ENCODE results near the gene BDP1.
"Not testable (repeated sequence)": the region's sequence is repeated elsewhere in the genome, so short reads cannot be mapped to it uniquely, and the experiment has no call there.

The BDP1 gene

DNA sequence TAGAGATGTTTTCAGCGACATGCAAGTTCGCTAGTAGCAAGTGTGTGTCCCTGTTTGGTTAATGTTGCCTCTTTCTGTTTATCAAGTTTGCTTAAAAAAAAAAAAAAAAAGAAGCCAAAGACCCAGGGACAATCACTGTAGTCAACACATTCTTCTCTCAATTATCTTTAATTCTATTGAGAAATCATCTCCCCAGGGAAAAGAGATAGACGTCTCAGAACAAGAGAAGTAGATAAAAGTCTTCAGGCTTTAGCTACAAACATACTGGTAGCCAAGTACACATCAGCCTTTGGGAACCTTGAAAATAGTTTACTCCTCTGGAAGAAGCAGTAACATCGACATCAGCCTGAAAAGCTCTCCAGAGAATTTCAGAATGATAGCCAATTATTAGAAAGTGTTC, 11.6 kb upstream of the BDP1 start:
- H3K4me3 ChIP-seq (ENCODE audit: low read length); H3K36me3 ChIP-seq (ENCODE audit: control insufficient read depth, low read depth, low read length); H3K27ac ChIP-seq (ENCODE audit: low read length); H3K4me1 ChIP-seq (ENCODE audit: control insufficient read depth, low read depth, low read length); H3K9ac ChIP-seq (ENCODE audit: low read length); H3K9me3 ChIP-seq (ENCODE audit: control insufficient read depth, low read depth, low read length): not testable (repeated sequence)
- peaks cover 21% of the 10 kb centered on the region for H3K27me3 ChIP-seq (ENCODE audit: control insufficient read depth, insufficient read depth, low read length)

DNA sequence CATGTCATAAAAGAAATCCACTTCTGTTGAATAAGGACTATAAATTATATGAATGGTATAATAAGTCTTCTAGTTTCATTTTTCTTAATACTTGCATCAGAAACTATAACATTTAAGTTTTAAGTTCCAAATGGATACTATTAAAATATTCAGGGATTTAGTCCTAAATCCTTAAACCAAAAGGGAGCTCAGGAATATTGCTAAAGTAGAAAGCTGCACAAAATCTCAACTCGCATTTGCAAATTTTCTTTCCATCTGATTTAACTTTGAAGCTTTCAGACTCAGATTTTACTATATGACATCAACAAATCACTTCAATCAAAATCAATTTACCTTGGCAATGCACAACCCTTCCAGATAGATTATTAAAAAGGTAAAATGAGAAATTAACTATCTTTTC, 10.4 kb upstream of the BDP1 start:
- Histone ChIP-seq H3K27me3 (ENCODE audit: control insufficient read depth, insufficient read depth, low read length) (peaks cover 21% of the 10 kb centered on the region), H3K4me3 (ENCODE audit: low read length) (peak overlapping the region; percentile 35)
- not testable (repeated sequence) for H3K4me1 ChIP-seq (ENCODE audit: control insufficient read depth, low read depth, low read length); H3K9ac ChIP-seq (ENCODE audit: low read length); H3K27ac ChIP-seq (ENCODE audit: low read length); H3K9me3 ChIP-seq (ENCODE audit: control insufficient read depth, low read depth, low read length); H3K36me3 ChIP-seq (ENCODE audit: control insufficient read depth, low read depth, low read length)

DNA sequence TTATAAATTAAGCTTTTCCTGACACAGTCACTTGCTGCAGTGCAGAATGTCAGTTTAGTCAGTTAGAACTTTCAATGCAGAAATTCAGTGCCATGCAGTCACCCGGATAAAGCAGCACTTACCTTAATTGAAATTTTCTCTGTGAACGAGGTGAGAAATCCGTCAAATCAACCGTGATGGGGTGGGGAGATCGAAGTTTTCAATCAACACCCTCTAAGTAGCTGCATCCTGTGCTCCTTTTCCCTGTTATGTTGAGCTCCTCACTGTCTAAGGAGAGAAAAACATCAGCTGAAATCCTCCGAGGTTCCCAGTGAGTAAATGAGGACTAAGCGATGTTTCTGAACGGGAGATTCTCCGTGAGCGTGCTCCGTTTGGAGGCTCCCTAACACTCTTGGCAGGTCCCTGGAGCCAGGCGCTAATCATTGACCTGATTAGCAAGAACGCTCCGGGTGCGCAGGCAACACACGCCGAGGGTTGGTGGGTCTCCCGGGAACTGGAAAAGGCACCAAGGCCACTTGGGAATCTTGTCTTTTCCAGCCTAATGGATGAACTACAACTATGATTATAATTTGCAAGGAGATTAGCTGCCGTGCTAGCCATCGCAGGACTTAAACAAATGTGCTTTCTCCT, 9.8 kb upstream of the BDP1 start:
- Histone ChIP-seq H3K4me3 (ENCODE audit: low read length) (peak overlapping the region; percentile 35), H3K27me3 (ENCODE audit: control insufficient read depth, insufficient read depth, low read length) (peaks cover 21% of the 10 kb centered on the region)
- H3K9me3 ChIP-seq (ENCODE audit: control insufficient read depth, low read depth, low read length); H3K36me3 ChIP-seq (ENCODE audit: control insufficient read depth, low read depth, low read length); H3K4me1 ChIP-seq (ENCODE audit: control insufficient read depth, low read depth, low read length); H3K9ac ChIP-seq (ENCODE audit: low read length); H3K27ac ChIP-seq (ENCODE audit: low read length): not testable (repeated sequence)

DNA sequence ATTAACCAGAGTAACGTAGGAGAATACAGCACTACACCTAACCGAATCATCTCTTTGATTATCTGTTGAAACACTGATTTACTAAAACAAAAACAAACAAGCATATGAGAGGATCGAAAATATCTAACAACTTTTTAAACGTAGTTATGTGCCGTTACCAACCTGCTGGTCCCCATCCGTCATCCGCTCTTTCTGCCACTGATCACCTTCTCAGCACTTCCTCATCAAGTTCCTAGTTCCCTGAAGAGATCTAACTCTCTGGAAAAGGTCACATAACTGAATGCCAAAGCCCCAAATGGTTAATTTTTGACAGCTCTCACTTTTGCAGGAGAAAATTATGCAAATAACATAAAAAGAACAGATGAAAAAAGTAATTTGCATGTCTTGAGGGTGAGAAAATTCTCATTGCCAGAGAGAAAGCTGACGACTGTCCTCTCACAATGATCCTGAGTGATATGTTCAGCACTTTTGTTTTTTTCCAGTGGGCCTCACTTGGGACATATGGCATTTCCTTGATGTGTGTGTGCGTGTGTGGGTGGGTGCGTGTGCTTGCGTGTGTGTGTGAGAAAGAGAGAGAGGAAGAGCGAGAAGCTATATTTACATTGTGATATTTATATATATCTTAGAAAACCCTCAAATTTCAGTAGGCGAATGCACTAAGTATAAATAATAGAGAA, 8.8 kb upstream of the BDP1 start:
- H3K27me3 ChIP-seq (ENCODE audit: control insufficient read depth, insufficient read depth, low read length), result peaks cover 21% of the 10 kb centered on the region
- not testable (repeated sequence) for H3K4me3 ChIP-seq (ENCODE audit: low read length); H3K36me3 ChIP-seq (ENCODE audit: control insufficient read depth, low read depth, low read length); H3K27ac ChIP-seq (ENCODE audit: low read length); H3K9ac ChIP-seq (ENCODE audit: low read length); H3K4me1 ChIP-seq (ENCODE audit: control insufficient read depth, low read depth, low read length); H3K9me3 ChIP-seq (ENCODE audit: control insufficient read depth, low read depth, low read length)

DNA sequence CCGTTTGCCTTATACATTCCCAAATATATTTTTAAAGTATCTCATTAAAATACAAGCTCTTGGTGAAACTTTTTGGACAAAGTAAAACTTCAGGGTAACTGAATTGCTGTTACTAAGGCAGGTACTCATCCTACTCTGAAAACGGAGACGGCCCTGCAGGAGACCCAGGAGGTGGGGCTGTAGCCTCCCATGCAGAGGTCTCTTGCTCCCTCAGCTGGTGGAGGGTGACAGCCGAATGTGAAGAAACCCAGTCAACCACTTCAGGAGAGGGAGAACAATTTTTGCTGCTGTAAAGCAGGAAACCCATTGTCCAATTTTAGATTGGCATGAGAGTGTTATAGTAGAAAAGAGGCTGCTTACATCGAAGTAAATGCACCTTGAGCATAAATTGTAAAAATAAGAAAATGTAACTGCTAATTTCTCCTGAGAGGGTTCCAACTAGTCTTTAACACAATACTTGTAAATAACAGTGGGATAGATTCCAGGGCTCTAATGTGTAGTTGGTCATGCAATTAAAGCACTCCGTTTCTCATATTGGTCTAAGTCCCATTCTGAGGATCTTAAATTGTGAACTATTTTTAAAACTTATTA, 8.1 kb upstream of the BDP1 start:
- H3K9ac ChIP-seq (ENCODE audit: low read length); H3K27ac ChIP-seq (ENCODE audit: low read length); H3K4me3 ChIP-seq (ENCODE audit: low read length); H3K9me3 ChIP-seq (ENCODE audit: control insufficient read depth, low read depth, low read length); H3K4me1 ChIP-seq (ENCODE audit: control insufficient read depth, low read depth, low read length); H3K36me3 ChIP-seq (ENCODE audit: control insufficient read depth, low read depth, low read length): not testable (repeated sequence)
- H3K27me3 ChIP-seq (ENCODE audit: control insufficient read depth, insufficient read depth, low read length), result peaks cover 21% of the 10 kb centered on the region

DNA sequence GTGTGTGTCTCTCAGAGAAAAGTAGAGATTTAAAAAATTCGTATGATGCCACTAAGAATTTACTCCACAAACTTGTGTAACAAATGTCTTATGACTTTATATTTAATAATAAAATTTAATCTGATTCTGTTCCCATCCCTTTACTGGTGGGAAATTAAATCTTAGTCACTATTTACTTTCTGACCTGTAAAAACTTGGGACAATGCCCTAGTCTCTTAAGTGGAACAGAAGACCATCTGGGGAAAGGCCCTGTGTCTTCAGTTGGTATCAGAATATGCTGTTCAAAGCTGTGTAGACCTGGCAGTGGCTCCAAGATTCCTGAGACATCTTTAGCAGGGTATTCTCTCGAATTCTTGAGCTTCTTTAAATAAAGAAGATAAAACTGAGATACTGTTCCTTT, 2.6 kb upstream of the BDP1 start:
- Histone ChIP-seq H3K4me3 (ENCODE audit: low read length) (no peak overlapping the region), H3K27ac (ENCODE audit: low read length) (no peak overlapping the region), H3K9me3 (ENCODE audit: control insufficient read depth, low read depth, low read length) (no peaks in the 10 kb centered on the region), H3K9ac (ENCODE audit: low read length) (no peak overlapping the region), H3K27me3 (ENCODE audit: control insufficient read depth, insufficient read depth, low read length) (no peaks in the 10 kb centered on the region), H3K4me1 (ENCODE audit: control insufficient read depth, low read depth, low read length) (peaks cover 7% of the 10 kb centered on the region), H3K36me3 (ENCODE audit: control insufficient read depth, low read depth, low read length) (no peaks in the 10 kb centered on the region)

DNA sequence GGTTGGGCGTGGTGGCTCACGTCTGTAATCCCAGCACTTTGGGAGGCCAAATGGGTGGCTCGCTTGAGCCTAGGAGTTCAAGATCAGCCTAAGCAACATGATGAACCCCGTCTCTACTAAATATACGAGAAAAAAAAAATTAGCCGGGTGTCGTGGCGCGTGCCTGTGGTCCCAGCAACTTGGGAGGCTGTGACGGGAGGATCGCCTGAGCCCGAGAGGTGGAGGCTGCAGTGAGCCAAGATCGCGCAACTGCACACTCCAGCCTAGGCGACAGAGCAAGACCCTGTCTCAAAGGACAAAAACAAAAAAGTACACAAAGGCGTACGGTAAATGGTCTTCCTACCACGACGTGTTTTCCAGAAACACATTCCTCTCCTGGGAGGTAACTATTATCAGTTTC, 538 bp upstream of the BDP1 start:
- peaks cover 7% of the 10 kb centered on the region for H3K4me1 ChIP-seq (ENCODE audit: control insufficient read depth, low read depth, low read length)
- H3K27ac ChIP-seq (ENCODE audit: low read length), result no peak overlapping the region
- H3K9ac ChIP-seq (ENCODE audit: low read length), result peak overlapping the region; percentile 88
- no peaks in the 10 kb centered on the region for H3K27me3 ChIP-seq (ENCODE audit: control insufficient read depth, insufficient read depth, low read length)
- no peaks in the 10 kb centered on the region for H3K9me3 ChIP-seq (ENCODE audit: control insufficient read depth, low read depth, low read length)
- peaks cover 15% of the 10 kb centered on the region for H3K36me3 ChIP-seq (ENCODE audit: control insufficient read depth, low read depth, low read length)
- H3K4me3 ChIP-seq (ENCODE audit: low read length), result peak overlapping the region; percentile 91

DNA sequence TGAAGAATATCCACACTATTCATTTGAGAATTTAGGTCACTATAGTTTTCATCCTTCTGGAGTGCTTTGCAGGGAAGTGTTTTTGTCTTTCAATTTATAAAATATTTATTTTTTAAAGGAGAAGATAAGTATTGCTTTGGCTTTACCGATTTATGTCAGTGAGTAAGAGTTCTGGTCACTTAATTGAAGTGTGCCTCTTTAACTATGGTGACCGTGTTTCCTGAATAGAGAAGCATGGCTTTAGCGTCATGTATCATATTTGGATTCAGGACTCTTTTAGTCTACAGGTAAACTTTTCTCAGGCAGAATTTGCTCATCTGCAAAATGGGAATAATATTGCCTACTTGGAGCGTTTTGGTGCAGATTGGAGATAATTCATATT, 902 bp downstream of the BDP1 start:
- H3K4me1 ChIP-seq (ENCODE audit: control insufficient read depth, low read depth, low read length), result peaks cover 7% of the 10 kb centered on the region
- peaks cover 29% of the 10 kb centered on the region for H3K36me3 ChIP-seq (ENCODE audit: control insufficient read depth, low read depth, low read length)
- H3K27me3 ChIP-seq (ENCODE audit: control insufficient read depth, insufficient read depth, low read length), result no peaks in the 10 kb centered on the region
- H3K4me3 ChIP-seq (ENCODE audit: low read length), result peak overlapping the region; percentile 91
- H3K9ac ChIP-seq (ENCODE audit: low read length), result peak overlapping the region; percentile 88
- H3K27ac ChIP-seq (ENCODE audit: low read length), result no peak overlapping the region
- no peaks in the 10 kb centered on the region for H3K9me3 ChIP-seq (ENCODE audit: control insufficient read depth, low read depth, low read length)

DNA sequence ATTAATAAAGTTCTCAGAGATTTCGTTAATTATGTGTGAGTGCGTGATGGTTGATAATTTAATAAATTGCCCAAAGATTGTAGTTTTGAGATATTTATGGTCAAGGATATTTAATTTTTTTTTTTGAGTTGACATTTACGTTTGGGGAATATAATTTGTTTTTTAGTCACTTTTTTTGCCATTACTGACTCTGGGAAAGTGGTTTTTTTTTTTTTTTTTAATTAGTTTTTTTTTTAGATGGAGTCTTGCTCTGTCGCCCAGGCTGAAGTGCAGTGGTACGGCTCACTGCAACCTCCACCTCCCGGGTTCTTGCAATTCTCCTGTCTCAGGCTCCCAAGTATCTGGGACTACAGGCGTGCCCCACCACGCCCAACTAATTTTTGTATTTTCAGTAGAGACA, 1.7 kb downstream of the BDP1 start:
- H3K27me3 ChIP-seq (ENCODE audit: control insufficient read depth, insufficient read depth, low read length), result no peaks in the 10 kb centered on the region
- peaks cover 37% of the 10 kb centered on the region for H3K36me3 ChIP-seq (ENCODE audit: control insufficient read depth, low read depth, low read length)
- H3K27ac ChIP-seq (ENCODE audit: low read length), result no peak overlapping the region
- no peaks in the 10 kb centered on the region for H3K9me3 ChIP-seq (ENCODE audit: control insufficient read depth, low read depth, low read length)
- peak overlapping the region; percentile 88 for H3K9ac ChIP-seq (ENCODE audit: low read length)
- H3K4me3 ChIP-seq (ENCODE audit: low read length), result peak overlapping the region; percentile 91
- peaks cover 7% of the 10 kb centered on the region for H3K4me1 ChIP-seq (ENCODE audit: control insufficient read depth, low read depth, low read length)

DNA sequence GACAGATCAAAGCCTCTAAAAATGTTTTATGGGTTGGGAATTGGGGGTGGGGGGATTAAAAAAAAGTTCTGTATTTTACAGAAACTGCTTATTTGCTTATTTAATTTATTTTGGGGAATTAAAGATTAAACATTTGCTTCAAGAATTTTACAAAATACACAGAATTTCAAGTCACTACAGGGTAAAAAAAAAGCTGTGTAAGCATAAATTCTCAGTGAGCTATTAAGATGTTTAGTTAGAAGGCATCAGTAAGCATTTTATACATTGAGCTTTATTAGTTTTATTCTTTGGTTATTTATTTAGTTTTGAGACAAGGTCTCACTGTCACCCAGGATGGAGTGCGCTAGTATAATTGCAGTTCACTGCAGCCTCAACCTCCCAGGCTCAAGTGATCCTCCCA, 5.2 kb downstream of the BDP1 start:
- Histone ChIP-seq H3K27ac (ENCODE audit: low read length) (no peak overlapping the region), H3K27me3 (ENCODE audit: control insufficient read depth, insufficient read depth, low read length) (no peaks in the 10 kb centered on the region), H3K4me1 (ENCODE audit: control insufficient read depth, low read depth, low read length) (peaks cover 7% of the 10 kb centered on the region), H3K9me3 (ENCODE audit: control insufficient read depth, low read depth, low read length) (no peaks in the 10 kb centered on the region), H3K4me3 (ENCODE audit: low read length) (no peak overlapping the region), H3K36me3 (ENCODE audit: control insufficient read depth, low read depth, low read length) (peaks cover 63% of the 10 kb centered on the region), H3K9ac (ENCODE audit: low read length) (no peak overlapping the region)

DNA sequence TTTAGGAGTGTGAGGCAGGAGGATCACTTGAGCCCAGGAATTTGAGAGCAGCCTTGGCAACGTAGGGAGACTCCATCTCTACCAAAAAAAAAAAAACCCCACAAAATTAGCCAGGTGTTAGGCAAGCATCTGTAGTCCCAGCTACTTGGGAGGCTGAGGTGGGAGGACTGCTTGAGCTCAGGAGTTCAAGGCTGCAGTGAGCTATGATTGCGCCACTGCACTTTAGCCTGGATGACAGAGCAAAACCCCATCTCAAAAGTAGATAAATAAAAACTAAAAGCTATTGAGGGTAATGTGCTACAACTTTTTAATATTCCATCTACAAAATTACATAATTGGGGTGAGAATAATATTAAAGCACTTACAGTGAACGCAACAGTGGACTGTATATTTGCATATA, 5.9 kb downstream of the BDP1 start:
- Histone ChIP-seq H3K36me3 (ENCODE audit: control insufficient read depth, low read depth, low read length) (peaks cover 69% of the 10 kb centered on the region), H3K27ac (ENCODE audit: low read length) (no peak overlapping the region), H3K4me1 (ENCODE audit: control insufficient read depth, low read depth, low read length) (peaks cover 7% of the 10 kb centered on the region), H3K4me3 (ENCODE audit: low read length) (no peak overlapping the region), H3K27me3 (ENCODE audit: control insufficient read depth, insufficient read depth, low read length) (no peaks in the 10 kb centered on the region), H3K9ac (ENCODE audit: low read length) (no peak overlapping the region), H3K9me3 (ENCODE audit: control insufficient read depth, low read depth, low read length) (no peaks in the 10 kb centered on the region)

DNA sequence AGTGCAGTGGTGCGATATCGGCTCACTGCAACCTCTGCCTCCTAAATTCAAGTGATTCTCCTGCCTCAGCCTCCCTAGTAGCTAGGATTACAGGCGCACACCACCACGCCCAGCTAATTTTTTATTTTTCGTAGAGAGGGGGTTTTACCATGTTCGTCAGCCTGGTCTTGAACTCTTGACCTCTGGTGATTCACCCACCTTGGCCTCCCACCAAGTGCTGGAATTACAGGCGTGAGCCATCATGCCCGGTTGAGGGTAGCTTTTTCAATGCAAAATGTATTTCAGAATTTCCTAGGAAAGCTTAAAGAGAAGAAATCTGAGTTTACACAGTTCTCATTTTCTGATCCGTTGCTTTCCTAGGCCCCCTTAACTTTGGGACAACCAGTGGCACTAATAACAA, 15.7 kb downstream of the BDP1 start:
- H3K27ac ChIP-seq (ENCODE audit: low read length), result no peak overlapping the region
- no peak overlapping the region for H3K9ac ChIP-seq (ENCODE audit: low read length)
- no peaks in the 10 kb centered on the region for H3K4me1 ChIP-seq (ENCODE audit: control insufficient read depth, low read depth, low read length)
- peaks cover 39% of the 10 kb centered on the region for H3K36me3 ChIP-seq (ENCODE audit: control insufficient read depth, low read depth, low read length)
- no peaks in the 10 kb centered on the region for H3K9me3 ChIP-seq (ENCODE audit: control insufficient read depth, low read depth, low read length)
- no peaks in the 10 kb centered on the region for H3K27me3 ChIP-seq (ENCODE audit: control insufficient read depth, insufficient read depth, low read length)
- no peak overlapping the region for H3K4me3 ChIP-seq (ENCODE audit: low read length)
